ENCODE results near the gene GRAMD1A. TPM values are rescaled to one million over a fixed set of nuclear protein-coding genes. Genes with fewer than 3 reads are reported as not detected.
"Not testable (repeated sequence)": the region's sequence is repeated elsewhere in the genome, so short reads cannot be mapped to it uniquely, and the experiment has no call there.

Gene GRAMD1A
- total RNA-seq, 2 donors from 2014 or later = 115 to 137 TPM

DNA sequence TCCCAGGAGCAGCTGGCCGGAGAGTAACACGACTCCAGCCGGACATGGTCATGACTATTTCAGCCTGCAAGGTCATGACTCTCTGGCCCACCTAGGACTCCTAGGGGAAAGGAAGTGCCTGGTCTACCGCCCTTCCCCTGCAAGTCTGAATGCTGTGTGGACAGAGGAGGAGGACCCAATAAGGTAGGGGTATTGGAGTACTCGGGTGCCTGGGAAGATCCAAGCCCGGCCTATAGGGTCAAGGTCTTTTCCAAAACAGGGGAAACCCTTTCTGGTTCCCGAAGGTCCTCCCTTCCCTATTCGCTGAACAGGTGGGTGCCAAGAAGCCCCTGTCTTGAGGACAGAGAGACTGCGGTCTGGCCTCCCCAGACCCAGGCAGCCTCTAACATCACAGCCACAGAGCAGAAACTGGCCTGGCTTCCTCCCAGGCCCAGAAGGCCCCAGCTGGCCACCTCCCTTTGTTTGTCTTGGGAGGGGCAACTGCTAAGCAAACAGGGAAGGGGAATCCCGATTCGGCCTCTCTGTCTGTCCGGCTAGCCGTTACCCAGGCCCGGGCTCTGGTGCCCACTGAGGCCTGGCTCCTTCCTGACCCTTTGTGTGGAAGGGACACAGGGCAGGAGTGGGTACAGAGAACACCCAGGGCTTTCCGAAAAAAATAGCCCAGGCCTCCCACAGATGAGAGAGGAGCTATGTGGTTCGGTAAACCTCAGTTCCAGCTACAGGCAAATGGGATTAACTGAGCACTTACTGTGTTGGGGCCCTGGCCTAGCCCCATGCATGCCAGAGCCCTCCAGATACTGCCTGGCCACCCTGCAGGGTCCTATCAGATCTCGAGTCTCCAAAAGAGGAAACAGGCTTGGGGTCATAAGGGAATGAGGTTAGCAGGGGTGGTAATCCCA lies 5.2 kb upstream of the GRAMD1A start:
- Mint-ChIP-seq H3K27me3 (ENCODE audit: insufficient read depth) (no peaks in the 10 kb centered on the region), H3K27ac (no peak overlapping the region), H3K4me3 (no peak overlapping the region), H3K4me1 (peaks cover 14% of the 10 kb centered on the region), H3K36me3 (ENCODE audit: low read depth) (no peaks in the 10 kb centered on the region), H3K9me3 (peaks cover 6% of the 10 kb centered on the region)
- Histone ChIP-seq H3K4me1 (ENCODE audit: control insufficient read depth, insufficient read depth, low read length) (no peaks in the 10 kb centered on the region), H3K4me3 (ENCODE audit: low read length) (no peak overlapping the region), H3K27me3 (ENCODE audit: control insufficient read depth, insufficient read depth, low read length, poor library complexity, severe bottlenecking) (no peaks in the 10 kb centered on the region), H3K9me3 (ENCODE audit: control insufficient read depth, low read length) (no peaks in the 10 kb centered on the region), H3K36me3 (ENCODE audit: control insufficient read depth, insufficient read depth, low read length) (no peaks in the 10 kb centered on the region), H3K27ac (ENCODE audit: low read depth, low read length) (no peak overlapping the region), H3K9ac (ENCODE audit: extremely low read depth, low read length, poor library complexity, severe bottlenecking) (no peak overlapping the region)
- peak; percentile 32 for DNase-seq
- TF ChIP-seq, protein P1, sequence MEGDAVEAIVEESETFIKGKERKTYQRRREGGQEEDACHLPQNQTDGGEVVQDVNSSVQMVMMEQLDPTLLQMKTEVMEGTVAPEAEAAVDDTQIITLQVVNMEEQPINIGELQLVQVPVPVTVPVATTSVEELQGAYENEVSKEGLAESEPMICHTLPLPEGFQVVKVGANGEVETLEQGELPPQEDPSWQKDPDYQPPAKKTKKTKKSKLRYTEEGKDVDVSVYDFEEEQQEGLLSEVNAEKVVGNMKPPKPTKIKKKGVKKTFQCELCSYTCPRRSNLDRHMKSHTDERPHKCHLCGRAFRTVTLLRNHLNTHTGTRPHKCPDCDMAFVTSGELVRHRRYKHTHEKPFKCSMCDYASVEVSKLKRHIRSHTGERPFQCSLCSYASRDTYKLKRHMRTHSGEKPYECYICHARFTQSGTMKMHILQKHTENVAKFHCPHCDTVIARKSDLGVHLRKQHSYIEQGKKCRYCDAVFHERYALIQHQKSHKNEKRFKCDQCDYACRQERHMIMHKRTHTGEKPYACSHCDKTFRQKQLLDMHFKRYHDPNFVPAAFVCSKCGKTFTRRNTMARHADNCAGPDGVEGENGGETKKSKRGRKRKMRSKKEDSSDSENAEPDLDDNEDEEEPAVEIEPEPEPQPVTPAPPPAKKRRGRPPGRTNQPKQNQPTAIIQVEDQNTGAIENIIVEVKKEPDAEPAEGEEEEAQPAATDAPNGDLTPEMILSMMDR (conservative IDR thresholded peaks at IDR 0.05) = no peak
- WGBS, 2 experiments (ENCODE audit: insufficient coverage in 1 of 2, insufficient read length in 1 of 2) = 91 to 100% methylated on average over 7 to 17 of the region's 17 CpGs

DNA sequence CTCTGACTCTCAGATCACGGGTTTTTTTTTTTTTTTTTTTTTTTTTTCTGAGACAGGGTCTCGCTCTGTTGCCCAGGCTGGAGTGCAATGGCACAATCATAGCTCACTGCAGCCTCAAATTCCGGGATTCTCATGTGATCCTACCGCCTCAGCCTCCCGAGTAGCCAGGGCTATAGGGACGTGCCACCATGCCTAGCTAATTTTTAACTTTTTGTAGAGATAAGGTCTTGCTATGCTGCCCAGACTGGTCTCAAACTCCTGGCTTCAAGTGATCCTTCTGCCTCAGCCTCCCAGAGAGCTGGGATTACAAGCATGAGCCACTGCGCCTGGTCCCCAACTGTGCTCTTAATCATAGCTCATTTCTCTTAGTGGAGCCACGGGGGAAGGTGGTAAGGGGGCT lies 4.6 kb upstream of the GRAMD1A start:
- 90 to 98% methylated on average over 6 to 8 of the region's 8 CpGs for WGBS, 2 experiments (ENCODE audit: insufficient coverage in 1 of 2, insufficient read length in 1 of 2)
- no peaks in the 10 kb centered on the region for H3K36me3 Mint-ChIP-seq (ENCODE audit: low read depth)
- TF ChIP-seq, protein P1 (conservative IDR thresholded peaks at IDR 0.05) = no peak
- no peak for DNase-seq
- peaks cover 6% of the 10 kb centered on the region for H3K9me3 Mint-ChIP-seq
- Histone ChIP-seq H3K27ac (ENCODE audit: low read depth, low read length) (no peak overlapping the region), H3K36me3 (ENCODE audit: control insufficient read depth, insufficient read depth, low read length) (no peaks in the 10 kb centered on the region), H3K4me3 (ENCODE audit: low read length) (no peak overlapping the region), H3K4me1 (ENCODE audit: control insufficient read depth, insufficient read depth, low read length) (no peaks in the 10 kb centered on the region), H3K27me3 (ENCODE audit: control insufficient read depth, insufficient read depth, low read length, poor library complexity, severe bottlenecking) (no peaks in the 10 kb centered on the region), H3K9me3 (ENCODE audit: control insufficient read depth, low read length) (no peaks in the 10 kb centered on the region), H3K9ac (ENCODE audit: extremely low read depth, low read length, poor library complexity, severe bottlenecking) (no peak overlapping the region)
- no peak overlapping the region for H3K4me3 Mint-ChIP-seq
- H3K27ac Mint-ChIP-seq = no peak overlapping the region
- peaks cover 14% of the 10 kb centered on the region for H3K4me1 Mint-ChIP-seq
- H3K27me3 Mint-ChIP-seq (ENCODE audit: insufficient read depth) = no peaks in the 10 kb centered on the region

DNA sequence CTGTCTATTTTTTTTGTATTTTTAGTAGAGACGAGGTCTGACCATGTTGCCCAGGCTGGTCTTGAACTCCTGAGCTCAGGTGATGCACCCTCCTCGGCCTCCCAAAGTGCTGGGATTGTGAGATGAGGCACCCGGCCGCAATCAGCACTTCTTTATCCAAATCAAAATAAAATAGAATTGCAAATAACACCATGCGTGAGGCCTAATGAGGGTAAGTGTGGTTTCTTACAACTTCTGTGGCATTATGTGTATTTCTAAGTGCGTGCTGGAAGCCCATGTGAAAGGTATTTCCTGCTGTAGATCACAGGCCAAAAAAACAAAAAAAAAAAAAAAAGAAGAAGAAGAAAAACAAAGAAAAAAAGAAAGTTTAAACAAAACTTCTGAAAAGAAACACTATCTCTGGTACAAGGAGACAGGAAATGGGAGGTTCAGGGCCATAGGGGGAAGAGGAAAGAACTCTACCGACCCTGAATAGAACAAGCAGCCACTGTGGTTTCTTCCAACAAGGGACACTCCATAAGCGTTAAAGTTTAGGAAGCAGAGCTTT lies 3.0 kb upstream of the GRAMD1A start:
- Histone ChIP-seq H3K36me3 (ENCODE audit: control insufficient read depth, insufficient read depth, low read length) (no peaks in the 10 kb centered on the region), H3K4me1 (ENCODE audit: control insufficient read depth, insufficient read depth, low read length) (no peaks in the 10 kb centered on the region), H3K27me3 (ENCODE audit: control insufficient read depth, insufficient read depth, low read length, poor library complexity, severe bottlenecking) (no peaks in the 10 kb centered on the region), H3K4me3 (ENCODE audit: low read length) (no peak overlapping the region), H3K9me3 (ENCODE audit: control insufficient read depth, low read length) (no peaks in the 10 kb centered on the region), H3K27ac (ENCODE audit: low read depth, low read length) (no peak overlapping the region), H3K9ac (ENCODE audit: extremely low read depth, low read length, poor library complexity, severe bottlenecking) (no peak overlapping the region)
- DNase-seq = no peak
- Mint-ChIP-seq H3K27me3 (ENCODE audit: insufficient read depth) (no peaks in the 10 kb centered on the region), H3K27ac (peak overlapping the region; percentile 48), H3K9me3 (peaks cover 6% of the 10 kb centered on the region), H3K4me1 (peaks cover 24% of the 10 kb centered on the region), H3K36me3 (ENCODE audit: low read depth) (peaks cover 4% of the 10 kb centered on the region), H3K4me3 (no peak overlapping the region)
- TF ChIP-seq, protein P1 (conservative IDR thresholded peaks at IDR 0.05) = no peak
- WGBS, 2 experiments (ENCODE audit: insufficient coverage in 1 of 2, insufficient read length in 1 of 2) = 74 to 85% methylated on average over 3 to 6 of the region's 8 CpGs

DNA sequence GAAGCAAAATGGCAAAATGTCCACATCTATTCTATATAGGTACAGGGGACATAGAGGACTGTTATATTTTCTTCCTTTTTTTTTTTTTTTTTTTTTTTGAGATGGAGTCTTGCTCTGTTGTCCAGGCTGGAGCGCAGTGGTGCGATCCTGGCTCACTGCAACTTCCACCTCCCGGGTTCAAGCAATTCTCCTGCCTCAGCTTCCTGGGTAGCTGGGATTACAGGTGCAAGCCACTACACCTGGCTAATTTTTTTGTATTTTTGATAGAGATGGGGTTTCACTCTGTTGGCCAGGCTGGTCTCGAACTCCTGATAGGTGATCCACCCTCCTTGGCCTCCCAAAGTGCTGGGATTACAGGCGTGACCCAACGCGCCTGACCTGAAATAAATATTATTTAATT lies 1.9 kb upstream of the GRAMD1A start:
- not testable (repeated sequence) for H3K9me3 Mint-ChIP-seq; H3K36me3 ChIP-seq (ENCODE audit: control insufficient read depth, insufficient read depth, low read length); H3K27me3 ChIP-seq (ENCODE audit: control insufficient read depth, insufficient read depth, low read length, poor library complexity, severe bottlenecking); H3K4me1 ChIP-seq (ENCODE audit: control insufficient read depth, insufficient read depth, low read length); H3K27ac ChIP-seq (ENCODE audit: low read depth, low read length); H3K27me3 Mint-ChIP-seq (ENCODE audit: insufficient read depth); H3K4me3 ChIP-seq (ENCODE audit: low read length); H3K4me3 Mint-ChIP-seq; H3K9ac ChIP-seq (ENCODE audit: extremely low read depth, low read length, poor library complexity, severe bottlenecking); H3K36me3 Mint-ChIP-seq (ENCODE audit: low read depth); H3K27ac Mint-ChIP-seq; H3K9me3 ChIP-seq (ENCODE audit: control insufficient read depth, low read length); DNase-seq
- peaks cover 34% of the 10 kb centered on the region for H3K4me1 Mint-ChIP-seq
- 98% methylated on average over 4 of the region's 7 CpGs; no CpG with 5 or more reads in 1 of the 2 experiments for WGBS, 2 experiments (ENCODE audit: insufficient coverage in 1 of 2, insufficient read length in 1 of 2)
